ENCODE results near the gene TMOD4.
A peak's percentile ranks its signal among the peaks of the same experiment; 100 is the strongest.
"Not testable (repeated sequence)": the region's sequence is repeated elsewhere in the genome, so short reads cannot be mapped to it uniquely, and the experiment has no call there.

TMOD4 gene

GRCh38 chr1:151175863-151176262 lies at the start of gene TMOD4:
Gene TMOD4, minus strand, starts transcription at chr1:151175981. Its CDS starts 1,106 bp downstream, at chr1:151174875.
- DNase-seq = no peak

GRCh38 chr1:151222130-151222529 lies 46.3 kb upstream of the TMOD4 start:
- DNase-seq = no peak

GRCh38 chr1:151221616-151222015 lies 45.8 kb upstream of the TMOD4 start:
- no peak for DNase-seq

- DNase-seq = no peak
Measured at GRCh38 chr1:151213560-151213959, 37.8 kb upstream of the TMOD4 start.

GRCh38 chr1:151211972-151212705 lies 36.4 kb upstream of the TMOD4 start:
- DNase-seq = no peak

GRCh38 chr1:151210830-151211229 lies 35.0 kb upstream of the TMOD4 start:
- no peak for DNase-seq

GRCh38 chr1:151205381-151205965 lies 29.7 kb upstream of the TMOD4 start:
- not testable (repeated sequence) for DNase-seq

- no peak for DNase-seq
Measured at GRCh38 chr1:151199873-151200581, 24.2 kb upstream of the TMOD4 start.

- peak; percentile 98 for DNase-seq
Measured at GRCh38 chr1:151198254-151199127, 22.7 kb upstream of the TMOD4 start, which contains the start of gene PIP5K1A. Gene PIP5K1A, plus strand, starts transcription at chr1:151198552. Its CDS starts 445 bp downstream, at chr1:151198997.

- no peak for DNase-seq
Measured at GRCh38 chr1:151197863-151198253, 22.1 kb upstream of the TMOD4 start.

- DNase-seq = peak; percentile 39
Measured at GRCh38 chr1:151196292-151196800, 20.6 kb upstream of the TMOD4 start.

- not testable (repeated sequence) for DNase-seq
Measured at GRCh38 chr1:151194894-151195594, 19.3 kb upstream of the TMOD4 start.

GRCh38 chr1:151193856-151194255 lies 18.1 kb upstream of the TMOD4 start:
- DNase-seq = no peak

- no peak for DNase-seq
Measured at GRCh38 chr1:151193304-151193703, 17.5 kb upstream of the TMOD4 start.

GRCh38 chr1:151192047-151192446 lies 16.3 kb upstream of the TMOD4 start:
- no peak for DNase-seq

- DNase-seq = peak; percentile 89
Measured at GRCh38 chr1:151189637-151190445, 14.1 kb upstream of the TMOD4 start, which contains the start of gene VPS72. Gene VPS72, minus strand, starts transcription at chr1:151190197. Its CDS starts 76 bp downstream, at chr1:151190121.

- not testable (repeated sequence) for DNase-seq
Measured at GRCh38 chr1:151188667-151189066, 12.9 kb upstream of the TMOD4 start.

GRCh38 chr1:151187205-151187604 lies 11.4 kb upstream of the TMOD4 start:
- DNase-seq = no peak

GRCh38 chr1:151184211-151184610 lies 8.4 kb upstream of the TMOD4 start:
- DNase-seq = no peak

GRCh38 chr1:151176514-151177045 lies 799 bp upstream of the TMOD4 start:
- DNase-seq = no peak
